ENCODE measurements around the gene CNP.

The CNP gene

DNA sequence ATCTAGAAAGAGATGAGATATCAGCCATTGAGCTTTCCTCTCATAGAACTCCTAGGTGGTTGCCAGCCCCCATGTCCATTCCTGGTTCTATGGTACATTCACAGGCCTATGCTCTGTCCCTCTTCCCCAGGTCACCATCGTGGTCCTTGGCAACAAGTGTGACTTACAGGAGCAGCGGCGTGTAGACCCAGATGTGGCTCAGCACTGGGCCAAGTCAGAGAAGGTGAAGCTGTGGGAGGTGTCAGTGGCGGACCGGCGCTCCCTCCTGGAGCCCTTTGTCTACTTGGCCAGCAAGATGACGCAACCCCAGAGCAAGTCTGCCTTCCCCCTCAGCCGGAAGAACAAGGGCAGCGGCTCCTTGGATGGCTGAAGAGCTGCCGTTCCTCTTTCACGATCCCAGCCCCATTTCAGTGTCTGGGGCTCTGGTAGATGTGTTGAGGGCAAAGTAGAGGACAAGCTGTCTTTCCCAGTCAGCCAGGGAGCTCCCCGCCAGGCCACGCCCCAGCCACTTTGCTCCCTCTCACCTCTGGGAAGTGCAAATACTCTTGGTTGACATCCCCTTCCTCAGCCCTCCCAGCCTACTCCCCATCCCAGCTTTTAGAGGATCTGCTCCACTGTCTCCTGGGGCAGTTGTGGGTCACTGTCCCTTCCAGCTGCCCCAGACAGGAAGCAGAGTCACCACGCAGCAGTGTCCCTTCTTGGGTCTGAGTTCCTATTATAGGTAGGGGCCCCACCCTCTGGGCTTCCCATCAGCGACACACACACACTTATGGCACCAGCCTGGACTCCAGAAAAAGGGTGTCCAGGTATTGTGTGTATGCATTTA lies 57.1 kb downstream of the CNP start:
- H3K4me3 ChIP-seq (ENCODE audit: low read depth, low read length), result no peak overlapping the region
- no peak for DNase-seq (ENCODE audit: low read depth)

- no peak for DNase-seq (ENCODE audit: low read depth)
- no peak overlapping the region for H3K4me3 ChIP-seq (ENCODE audit: low read depth, low read length)
Observed at GRCh38 chr17:42025191-42025579, 58.6 kb downstream of the CNP start.

DNA sequence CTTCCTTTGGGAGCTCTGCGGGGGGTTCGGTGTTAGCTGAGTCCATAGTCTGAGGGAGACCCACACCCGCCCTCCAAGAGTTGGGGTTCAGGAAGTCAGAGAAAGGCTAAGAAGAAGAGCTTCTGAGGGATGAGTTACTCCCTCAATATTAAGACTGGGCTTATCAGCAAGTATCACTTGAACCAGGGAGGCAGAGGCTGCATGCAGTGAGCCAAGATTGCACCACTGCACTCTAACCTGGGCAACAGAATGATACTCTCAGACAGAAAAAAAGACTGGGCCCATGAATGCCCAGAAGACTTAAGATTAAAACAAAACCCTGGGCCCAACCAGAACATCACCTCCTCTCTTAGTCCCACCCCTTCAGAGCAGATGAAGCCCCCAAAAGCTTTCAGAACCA lies 59.3 kb downstream of the CNP start:
- no peak overlapping the region for H3K4me3 ChIP-seq (ENCODE audit: low read depth, low read length)
- no peak for DNase-seq (ENCODE audit: low read depth)

DNA sequence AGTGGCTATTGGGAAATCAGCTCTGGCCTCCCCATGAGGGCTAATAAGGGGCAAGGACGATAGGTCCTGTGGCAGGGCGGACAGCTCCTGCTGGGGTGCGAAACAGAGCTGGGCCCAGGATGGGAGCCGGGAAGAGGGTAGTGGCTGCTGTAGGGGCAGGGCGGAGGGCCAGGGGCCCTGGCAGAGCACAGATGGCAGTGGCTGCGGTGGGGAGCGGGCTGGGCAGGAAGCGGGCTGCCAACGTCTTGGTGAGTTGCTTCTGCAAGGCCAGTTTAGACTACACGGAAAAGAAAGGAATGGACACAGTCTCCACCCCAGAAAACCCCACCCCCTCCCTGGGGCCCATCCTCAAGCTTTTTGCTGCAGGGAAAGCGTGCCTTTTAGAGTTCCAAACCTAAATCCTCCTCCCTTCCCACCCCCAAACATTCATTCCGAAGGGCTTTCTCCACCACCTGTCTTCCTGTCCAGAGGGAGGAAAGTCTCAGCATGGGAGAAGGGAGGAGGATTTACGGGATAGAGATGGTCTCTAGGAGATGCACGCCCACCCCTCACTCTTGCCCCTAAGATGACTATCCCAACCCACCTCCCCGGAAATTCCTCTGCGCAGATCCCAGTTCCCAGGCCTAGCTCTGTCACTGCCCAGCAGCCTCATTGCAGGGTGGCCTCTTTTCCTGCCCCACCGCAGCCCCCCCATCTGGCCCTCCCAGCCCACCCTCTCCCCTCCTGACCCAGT lies 60.4 kb downstream of the CNP start:
- no peak overlapping the region for H3K4me3 ChIP-seq (ENCODE audit: low read depth, low read length)
- DNase-seq (ENCODE audit: low read depth), result no peak

All from skeletal muscle cell (primary cell).